ENCODE results near the gene FAM228B. TPM values are rescaled to one million over a fixed set of nuclear protein-coding genes. Genes with fewer than 3 reads are reported as not detected.
A peak's percentile ranks its signal among the peaks of the same experiment; 100 is the strongest.

FAM228B gene
- total RNA-seq, 2 donors from 2014 or later, result 7.0 to 15.6 TPM

DNA sequence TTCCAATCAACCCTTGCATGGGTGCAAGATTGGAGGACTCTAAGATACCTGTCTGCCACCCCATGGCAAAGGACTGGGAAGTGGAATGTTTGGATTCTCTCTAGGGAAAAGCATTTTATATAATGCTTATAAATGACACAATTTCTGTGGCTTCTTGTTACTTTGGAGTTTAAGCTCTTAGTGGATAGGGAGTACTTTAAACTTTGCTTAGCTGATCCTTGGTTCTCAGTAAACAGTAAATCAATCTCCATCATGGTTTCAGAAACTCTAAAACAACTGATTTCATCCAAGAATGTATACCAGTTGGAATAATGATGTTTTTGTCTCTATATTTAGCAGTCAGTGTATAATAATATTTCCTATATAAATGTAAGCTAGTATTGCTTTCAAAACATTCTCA, 37.5 kb downstream of the FAM228B start:
- no peak overlapping the region for H3K4me3 Mint-ChIP-seq
- ATAC-seq (replicated peaks), result no peak
- H3K4me1 Mint-ChIP-seq, result no peaks in the 10 kb centered on the region
- no peak overlapping the region for H3K27ac Mint-ChIP-seq
- H3K36me3 Mint-ChIP-seq (ENCODE audit: low read depth), result peaks cover 5% of the 10 kb centered on the region
- H3K27me3 Mint-ChIP-seq, result no peaks in the 10 kb centered on the region
- H3K9me3 Mint-ChIP-seq, result no peaks in the 10 kb centered on the region

DNA sequence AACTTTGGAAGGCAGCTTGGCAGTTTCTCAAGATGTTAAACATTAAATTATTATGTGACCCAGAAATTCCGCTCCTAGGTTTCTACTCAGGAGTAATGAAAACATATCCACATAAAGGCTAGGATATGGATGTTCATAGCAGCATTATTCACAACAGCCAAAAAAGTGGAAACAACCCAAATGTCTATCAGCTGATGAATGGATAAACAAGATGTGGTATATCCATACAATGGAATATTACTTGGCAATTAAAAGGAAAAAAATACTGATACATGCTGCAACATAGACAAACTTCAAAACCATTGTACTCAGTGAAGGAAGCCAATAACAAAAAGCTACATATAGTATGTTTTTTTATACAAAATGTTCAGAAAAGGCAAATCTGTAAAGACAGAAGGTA, 39.2 kb downstream of the FAM228B start:
- no peak overlapping the region for H3K4me3 Mint-ChIP-seq

DNA sequence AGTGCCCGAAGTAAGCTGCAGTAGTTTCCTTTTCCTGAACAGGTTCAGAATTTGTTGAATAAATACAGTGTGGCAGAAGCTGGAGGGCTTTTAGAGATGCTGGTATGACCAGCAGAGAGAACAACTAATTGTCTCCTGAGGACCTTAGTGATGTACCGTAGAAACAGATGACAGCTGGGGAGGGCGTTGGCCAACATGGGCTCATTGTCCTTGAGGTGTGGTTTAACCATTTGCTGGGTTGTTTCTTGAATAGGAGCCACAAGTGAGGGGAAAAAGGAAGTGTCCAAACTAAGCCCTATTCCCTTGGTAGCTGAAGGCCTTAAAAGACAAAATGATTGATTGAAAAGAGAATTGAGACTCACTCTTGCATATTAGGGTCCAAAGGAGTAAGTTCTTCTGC, 39.9 kb downstream of the FAM228B start:
- H3K27ac Mint-ChIP-seq, result no peak overlapping the region
- no peak overlapping the region for H3K4me3 Mint-ChIP-seq
- no peaks in the 10 kb centered on the region for H3K9me3 Mint-ChIP-seq
- no peaks in the 10 kb centered on the region for H3K27me3 Mint-ChIP-seq
- H3K4me1 Mint-ChIP-seq, result no peaks in the 10 kb centered on the region
- ATAC-seq (replicated peaks), result no peak
- H3K36me3 Mint-ChIP-seq (ENCODE audit: low read depth), result peaks cover 5% of the 10 kb centered on the region

More for the DNA sequence above, 39.2 kb downstream of the FAM228B start:
- no peak for ATAC-seq (replicated peaks)
- no peak overlapping the region for H3K27ac Mint-ChIP-seq
- no peaks in the 10 kb centered on the region for H3K9me3 Mint-ChIP-seq
- peaks cover 5% of the 10 kb centered on the region for H3K36me3 Mint-ChIP-seq (ENCODE audit: low read depth)
- H3K27me3 Mint-ChIP-seq, result no peaks in the 10 kb centered on the region
- no peaks in the 10 kb centered on the region for H3K4me1 Mint-ChIP-seq

DNA sequence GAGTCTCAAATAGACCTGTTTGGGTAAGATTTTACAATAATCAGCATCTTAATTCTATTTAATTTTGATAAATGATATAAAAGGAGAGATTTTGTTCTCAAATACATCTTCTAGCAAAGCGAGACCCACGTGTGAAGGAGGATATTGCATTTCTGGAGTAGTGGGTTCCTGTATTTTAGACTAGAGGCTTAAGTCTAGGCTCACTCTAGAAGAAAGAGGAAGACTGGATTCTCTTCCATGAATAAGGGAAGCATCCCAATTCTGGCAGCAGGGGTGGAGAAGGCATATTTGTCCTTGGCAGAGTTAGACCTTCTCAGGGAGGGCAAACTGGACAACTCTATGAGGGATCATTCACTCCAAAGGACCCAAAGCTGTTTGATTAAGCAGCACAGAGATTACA, 40.3 kb downstream of the FAM228B start:
- Mint-ChIP-seq H3K4me1 (no peaks in the 10 kb centered on the region), H3K9me3 (no peaks in the 10 kb centered on the region), H3K27me3 (no peaks in the 10 kb centered on the region), H3K27ac (no peak overlapping the region), H3K4me3 (no peak overlapping the region), H3K36me3 (ENCODE audit: low read depth) (peaks cover 5% of the 10 kb centered on the region)
- no peak for ATAC-seq (replicated peaks)

- Mint-ChIP-seq H3K36me3 (ENCODE audit: low read depth) (peaks cover 5% of the 10 kb centered on the region), H3K27me3 (no peaks in the 10 kb centered on the region), H3K9me3 (no peaks in the 10 kb centered on the region), H3K4me3 (no peak overlapping the region), H3K4me1 (no peaks in the 10 kb centered on the region), H3K27ac (no peak overlapping the region)
- ATAC-seq (replicated peaks), result peak; percentile 73
Measured at GRCh38 chr2:24164416-24164973, 41.2 kb downstream of the FAM228B start.

DNA sequence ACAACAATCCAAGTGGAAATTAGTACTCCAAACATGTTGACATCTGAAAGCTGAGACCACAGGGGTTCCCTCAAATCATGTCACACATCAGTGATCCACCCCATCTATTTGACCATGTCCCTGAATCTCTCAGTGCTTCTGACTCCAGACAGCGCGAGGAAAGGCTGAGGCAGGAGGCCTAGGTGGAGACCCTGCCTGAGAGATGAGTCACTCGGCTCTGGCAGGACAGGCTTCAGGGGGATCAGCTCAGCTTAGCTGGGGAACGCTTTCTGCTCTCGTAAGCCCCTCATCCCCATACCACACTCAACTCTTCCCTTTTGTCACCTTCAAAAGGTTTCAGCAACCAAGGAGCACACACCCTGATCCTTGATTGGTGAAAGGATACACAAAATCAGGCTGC, 45.8 kb downstream of the FAM228B start:
- Mint-ChIP-seq H3K4me1 (no peaks in the 10 kb centered on the region), H3K36me3 (ENCODE audit: low read depth) (no peaks in the 10 kb centered on the region), H3K4me3 (no peak overlapping the region), H3K27ac (no peak overlapping the region), H3K27me3 (peaks cover 3% of the 10 kb centered on the region), H3K9me3 (no peaks in the 10 kb centered on the region)
- no peak for ATAC-seq (replicated peaks)

DNA sequence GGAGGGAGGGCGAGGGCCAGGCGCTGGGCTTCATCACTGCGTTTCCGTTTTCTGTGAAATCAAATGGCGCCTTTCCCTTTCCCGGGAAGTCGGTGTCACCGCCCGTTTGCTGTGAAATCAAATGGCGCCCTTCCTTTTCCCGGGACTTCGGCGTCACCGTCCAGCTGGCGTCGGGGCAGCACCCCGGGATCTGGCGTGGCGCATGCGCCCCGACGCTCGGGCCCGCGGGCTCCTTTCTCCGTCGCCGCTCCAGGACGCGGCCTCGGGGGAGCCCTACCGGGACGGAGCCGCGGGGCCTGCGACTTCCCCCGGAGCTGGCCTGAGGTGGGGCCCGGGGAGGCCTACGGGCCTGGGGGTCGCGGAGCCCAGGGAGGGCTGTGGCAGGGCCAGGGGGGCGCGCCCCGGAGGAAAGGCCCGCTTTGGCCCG, 51.6 kb downstream of the FAM228B start, which contains the start of gene FAM228A:
Gene FAM228A (plus strand): TSS at position 203 of the 427 bp plus-strand sequence. CDS start 428 bp downstream, outside the sequence.
- Mint-ChIP-seq H3K27me3 (peaks cover 4% of the 10 kb centered on the region), H3K4me1 (no peaks in the 10 kb centered on the region), H3K9me3 (no peaks in the 10 kb centered on the region), H3K27ac (no peak within 1 kb of the TSS), H3K36me3 (ENCODE audit: low read depth) (no peaks in the 10 kb centered on the region), H3K4me3 (no peak within 1 kb of the TSS)
- ATAC-seq (replicated peaks), result no peak

GRCh38 chr2:24175631-24176187, 52.4 kb downstream of the FAM228B start:
- Mint-ChIP-seq H3K9me3 (no peaks in the 10 kb centered on the region), H3K4me3 (no peak overlapping the region), H3K27ac (no peak overlapping the region), H3K4me1 (no peaks in the 10 kb centered on the region), H3K27me3 (peaks cover 4% of the 10 kb centered on the region), H3K36me3 (ENCODE audit: low read depth) (no peaks in the 10 kb centered on the region)
- ATAC-seq (replicated peaks), result no peak

- no peaks in the 10 kb centered on the region for H3K9me3 Mint-ChIP-seq
- no peaks in the 10 kb centered on the region for H3K4me1 Mint-ChIP-seq
- ATAC-seq (replicated peaks), result no peak
- no peak overlapping the region for H3K4me3 Mint-ChIP-seq
- H3K27me3 Mint-ChIP-seq, result peaks cover 4% of the 10 kb centered on the region
- no peak overlapping the region for H3K27ac Mint-ChIP-seq
- H3K36me3 Mint-ChIP-seq (ENCODE audit: low read depth), result no peaks in the 10 kb centered on the region
Measured at GRCh38 chr2:24176326-24176725, 53.1 kb downstream of the FAM228B start.

DNA sequence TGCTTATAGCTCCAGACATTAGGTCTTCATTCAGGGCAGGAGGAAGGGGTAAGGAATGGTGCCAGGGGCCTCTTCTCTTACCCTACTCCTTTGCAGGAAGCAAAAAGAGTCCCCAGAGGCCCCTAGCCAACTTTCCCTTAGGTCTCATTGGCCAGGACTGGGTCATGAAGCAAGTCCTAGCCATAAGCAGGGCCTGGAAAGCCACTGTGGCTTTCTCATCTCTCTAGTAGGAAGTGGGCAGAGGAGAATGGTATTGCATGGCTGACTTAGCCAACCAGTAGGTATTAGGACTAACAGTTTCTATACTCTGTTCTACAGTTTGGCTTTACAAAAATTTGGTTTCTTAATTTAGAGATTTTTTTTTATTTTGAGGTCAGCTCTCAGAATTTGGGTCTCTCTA, 56.4 kb downstream of the FAM228B start:
- ATAC-seq (replicated peaks), result peak; percentile 38

DNA sequence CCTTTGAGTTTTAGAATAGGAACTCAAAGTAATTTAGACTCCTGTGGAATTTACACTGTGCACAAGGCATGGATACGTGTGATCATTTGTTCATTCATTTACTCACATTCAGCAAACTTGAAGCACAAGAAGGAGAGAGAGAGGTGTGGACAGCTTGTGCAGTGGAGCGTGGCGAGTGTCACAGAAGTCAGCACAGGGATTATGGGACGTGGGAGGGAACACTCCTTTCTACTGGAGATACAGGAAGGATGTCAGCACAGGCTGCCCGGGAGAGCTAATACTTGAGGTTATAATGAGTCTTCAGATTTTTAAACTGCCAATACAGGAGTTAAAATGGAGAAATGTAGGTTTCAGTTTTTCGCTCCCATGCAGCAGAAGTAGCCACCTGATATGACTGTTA, 58.6 kb downstream of the FAM228B start:
- Mint-ChIP-seq H3K27me3 (no peaks in the 10 kb centered on the region), H3K36me3 (ENCODE audit: low read depth) (no peaks in the 10 kb centered on the region), H3K9me3 (no peaks in the 10 kb centered on the region), H3K27ac (no peak overlapping the region), H3K4me3 (no peak overlapping the region), H3K4me1 (no peaks in the 10 kb centered on the region)
- no peak for ATAC-seq (replicated peaks)

More for the DNA sequence above, 56.4 kb downstream of the FAM228B start:
- Mint-ChIP-seq H3K27me3 (no peaks in the 10 kb centered on the region), H3K4me1 (no peaks in the 10 kb centered on the region), H3K9me3 (no peaks in the 10 kb centered on the region), H3K36me3 (ENCODE audit: low read depth) (no peaks in the 10 kb centered on the region), H3K27ac (no peak overlapping the region), H3K4me3 (no peak overlapping the region)

GRCh38 chr2:24182507-24182906, 59.2 kb downstream of the FAM228B start:
- H3K36me3 Mint-ChIP-seq (ENCODE audit: low read depth), result no peaks in the 10 kb centered on the region

GRCh38 chr2:24183366-24184069, 60.2 kb downstream of the FAM228B start:
- no peak overlapping the region for H3K27ac Mint-ChIP-seq
- no peaks in the 10 kb centered on the region for H3K36me3 Mint-ChIP-seq (ENCODE audit: low read depth)
- H3K4me1 Mint-ChIP-seq, result no peaks in the 10 kb centered on the region
- H3K27me3 Mint-ChIP-seq, result no peaks in the 10 kb centered on the region
- H3K9me3 Mint-ChIP-seq, result no peaks in the 10 kb centered on the region
- ATAC-seq (replicated peaks), result no peak
- no peak overlapping the region for H3K4me3 Mint-ChIP-seq

More at GRCh38 chr2:24182507-24182906, 59.2 kb downstream of the FAM228B start:
- no peak for ATAC-seq (replicated peaks)
- Mint-ChIP-seq H3K27ac (no peak overlapping the region), H3K27me3 (no peaks in the 10 kb centered on the region), H3K4me1 (no peaks in the 10 kb centered on the region), H3K4me3 (no peak overlapping the region), H3K9me3 (no peaks in the 10 kb centered on the region)

- H3K27me3 Mint-ChIP-seq, result no peaks in the 10 kb centered on the region
- H3K27ac Mint-ChIP-seq, result no peak overlapping the region
Measured at GRCh38 chr2:24189551-24189950, 66.3 kb downstream of the FAM228B start.

GRCh38 chr2:24190503-24190902, 67.2 kb downstream of the FAM228B start:
- Mint-ChIP-seq H3K4me1 (no peaks in the 10 kb centered on the region), H3K4me3 (no peak overlapping the region), H3K36me3 (ENCODE audit: low read depth) (no peaks in the 10 kb centered on the region), H3K9me3 (peaks cover 5% of the 10 kb centered on the region), H3K27ac (no peak overlapping the region), H3K27me3 (no peaks in the 10 kb centered on the region)
- no peak for ATAC-seq (replicated peaks)

More at GRCh38 chr2:24189551-24189950, 66.3 kb downstream of the FAM228B start:
- H3K36me3 Mint-ChIP-seq (ENCODE audit: low read depth), result no peaks in the 10 kb centered on the region
- peaks cover 5% of the 10 kb centered on the region for H3K9me3 Mint-ChIP-seq
- no peak overlapping the region for H3K4me3 Mint-ChIP-seq
- no peak for ATAC-seq (replicated peaks)
- H3K4me1 Mint-ChIP-seq, result no peaks in the 10 kb centered on the region

Data from activated T-helper 17 cell treated with anti-CD3 and anti-CD28 coated beads, Interleukin-2, amount 50 U/mL, for 72 hours (primary cell).